ENCODE measurements around the gene TMEM88. TPM values are rescaled to one million over a fixed set of nuclear protein-coding genes. Genes with fewer than 3 reads are reported as not detected.

The TMEM88 gene
- total RNA-seq, 1 experiment from 2014 or later, result 11.3 TPM

- WGBS (ENCODE audit: extremely low coverage, insufficient read length, low lambda C conversion rate), result no CpG with 5 or more reads among the region's 35 CpGs
- H3K36me3 Mint-ChIP-seq (ENCODE audit: insufficient read depth in 1 of 3, low read depth in 3 of 3), result peaks cover 2 to 47% (median 40%) of the 10 kb centered on the region in 3 experiments; a peak in 6 of 7 replicates
Measured at GRCh38 chr17:7849130-7849750, 5.6 kb upstream of the TMEM88 start.

More at GRCh38 chr17:7849130-7849750, 5.6 kb upstream of the TMEM88 start:
- H3K4me1 ChIP-seq (ENCODE audit: insufficient read depth, low read length), result no peaks in the 10 kb centered on the region; the same call in 1 of the 2 replicates
- DNase-seq, result no peak
- no peak overlapping the region for H2BK12ac ChIP-seq (ENCODE audit: insufficient read length, low read depth, low read length)
- Mint-ChIP-seq H3K4me1 (peaks cover 12 to 31% of the 10 kb centered on the region in 2 experiments), H3K27me3 (ENCODE audit: low read depth) (peaks cover 13% of the 10 kb centered on the region), H3K27ac (no peak overlapping the region), H3K4me3 (no peak overlapping the region), H3K9me3 (no peaks in the 10 kb centered on the region)
- H2BK120ac ChIP-seq (ENCODE audit: low read depth, low read length, poor library complexity, severe bottlenecking), result no peak overlapping the region
- H3K23me2 ChIP-seq (ENCODE audit: insufficient read length, low read depth, low read length, poor library complexity, severe bottlenecking), result peaks cover 11% of the 10 kb centered on the region
- no peak overlapping the region for H3K27ac ChIP-seq (ENCODE audit: insufficient read length, low read depth, low read length)
- no peaks in the 10 kb centered on the region for H3K79me1 ChIP-seq (ENCODE audit: insufficient read depth, low read depth, low read length, poor library complexity, severe bottlenecking)
- no peak overlapping the region for H3K9ac ChIP-seq (ENCODE audit: extremely low read depth, insufficient read length, low read length)
- H3K56ac ChIP-seq (ENCODE audit: insufficient read length, low read depth, low read length), result no peak overlapping the region
- no peak overlapping the region for H2AK5ac ChIP-seq (ENCODE audit: insufficient read length, low read length)
- no peak overlapping the region for H4K91ac ChIP-seq (ENCODE audit: insufficient read length, low read depth, low read length)
- no peak overlapping the region for H3T11ph ChIP-seq (ENCODE audit: low read length)
- H2BK15ac ChIP-seq (ENCODE audit: low read depth, low read length), result no peak overlapping the region
- H3K4ac ChIP-seq (ENCODE audit: low read depth, low read length), result no peak overlapping the region
- no peak overlapping the region for H2AFZ ChIP-seq (ENCODE audit: low read length)
- H3K9me3 ChIP-seq (ENCODE audit: control insufficient read depth, low read depth, low read length), result no peaks in the 10 kb centered on the region
- H3K4me2 ChIP-seq (ENCODE audit: insufficient read depth, insufficient read length, low read length), result no peak overlapping the region
- H3K79me2 ChIP-seq (ENCODE audit: insufficient read depth, low read length), result no peaks in the 10 kb centered on the region
- peaks cover 15% of the 10 kb centered on the region; the same call in 1 of the 2 replicates for H3K27me3 ChIP-seq (ENCODE audit: insufficient read depth, low read length)
- no peak overlapping the region for H2BK5ac ChIP-seq (ENCODE audit: insufficient read length, low read length)
- no peak overlapping the region for H3K23ac ChIP-seq (ENCODE audit: insufficient read length, low read depth, low read length)
- no peaks in the 10 kb centered on the region for H4K20me1 ChIP-seq (ENCODE audit: control insufficient read depth, insufficient read depth, insufficient read length)
- H4K5ac ChIP-seq (ENCODE audit: insufficient read length, low read depth, low read length), result no peak overlapping the region
- TF ChIP-seq, protein P1, sequence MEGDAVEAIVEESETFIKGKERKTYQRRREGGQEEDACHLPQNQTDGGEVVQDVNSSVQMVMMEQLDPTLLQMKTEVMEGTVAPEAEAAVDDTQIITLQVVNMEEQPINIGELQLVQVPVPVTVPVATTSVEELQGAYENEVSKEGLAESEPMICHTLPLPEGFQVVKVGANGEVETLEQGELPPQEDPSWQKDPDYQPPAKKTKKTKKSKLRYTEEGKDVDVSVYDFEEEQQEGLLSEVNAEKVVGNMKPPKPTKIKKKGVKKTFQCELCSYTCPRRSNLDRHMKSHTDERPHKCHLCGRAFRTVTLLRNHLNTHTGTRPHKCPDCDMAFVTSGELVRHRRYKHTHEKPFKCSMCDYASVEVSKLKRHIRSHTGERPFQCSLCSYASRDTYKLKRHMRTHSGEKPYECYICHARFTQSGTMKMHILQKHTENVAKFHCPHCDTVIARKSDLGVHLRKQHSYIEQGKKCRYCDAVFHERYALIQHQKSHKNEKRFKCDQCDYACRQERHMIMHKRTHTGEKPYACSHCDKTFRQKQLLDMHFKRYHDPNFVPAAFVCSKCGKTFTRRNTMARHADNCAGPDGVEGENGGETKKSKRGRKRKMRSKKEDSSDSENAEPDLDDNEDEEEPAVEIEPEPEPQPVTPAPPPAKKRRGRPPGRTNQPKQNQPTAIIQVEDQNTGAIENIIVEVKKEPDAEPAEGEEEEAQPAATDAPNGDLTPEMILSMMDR (conservative IDR thresholded peaks at IDR 0.05), result no peak
- no peak overlapping the region for H2BK20ac ChIP-seq (ENCODE audit: low read depth, low read length, poor library complexity, severe bottlenecking)
- H4K8ac ChIP-seq (replicated peaks; ENCODE audit: insufficient read length, low read depth, low read length), result no peak overlapping the region
- H3K18ac ChIP-seq (ENCODE audit: insufficient read length, low read depth, low read length), result no peak overlapping the region
- H3K14ac ChIP-seq (ENCODE audit: insufficient read depth, low read length), result no peak overlapping the region
